ENCODE data around the gene OR8G1. TPM values are rescaled to one million over a fixed set of nuclear protein-coding genes. Genes with fewer than 3 reads are reported as not detected.

Gene OR8G1, protein sequence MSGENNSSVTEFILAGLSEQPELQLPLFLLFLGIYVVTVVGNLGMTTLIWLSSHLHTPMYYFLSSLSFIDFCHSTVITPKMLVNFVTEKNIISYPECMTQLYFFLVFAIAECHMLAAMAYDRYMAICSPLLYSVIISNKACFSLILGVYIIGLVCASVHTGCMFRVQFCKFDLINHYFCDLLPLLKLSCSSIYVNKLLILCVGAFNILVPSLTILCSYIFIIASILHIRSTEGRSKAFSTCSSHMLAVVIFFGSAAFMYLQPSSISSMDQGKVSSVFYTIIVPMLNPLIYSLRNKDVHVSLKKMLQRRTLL
- total RNA-seq, result not detected in 2 replicates

DNA sequence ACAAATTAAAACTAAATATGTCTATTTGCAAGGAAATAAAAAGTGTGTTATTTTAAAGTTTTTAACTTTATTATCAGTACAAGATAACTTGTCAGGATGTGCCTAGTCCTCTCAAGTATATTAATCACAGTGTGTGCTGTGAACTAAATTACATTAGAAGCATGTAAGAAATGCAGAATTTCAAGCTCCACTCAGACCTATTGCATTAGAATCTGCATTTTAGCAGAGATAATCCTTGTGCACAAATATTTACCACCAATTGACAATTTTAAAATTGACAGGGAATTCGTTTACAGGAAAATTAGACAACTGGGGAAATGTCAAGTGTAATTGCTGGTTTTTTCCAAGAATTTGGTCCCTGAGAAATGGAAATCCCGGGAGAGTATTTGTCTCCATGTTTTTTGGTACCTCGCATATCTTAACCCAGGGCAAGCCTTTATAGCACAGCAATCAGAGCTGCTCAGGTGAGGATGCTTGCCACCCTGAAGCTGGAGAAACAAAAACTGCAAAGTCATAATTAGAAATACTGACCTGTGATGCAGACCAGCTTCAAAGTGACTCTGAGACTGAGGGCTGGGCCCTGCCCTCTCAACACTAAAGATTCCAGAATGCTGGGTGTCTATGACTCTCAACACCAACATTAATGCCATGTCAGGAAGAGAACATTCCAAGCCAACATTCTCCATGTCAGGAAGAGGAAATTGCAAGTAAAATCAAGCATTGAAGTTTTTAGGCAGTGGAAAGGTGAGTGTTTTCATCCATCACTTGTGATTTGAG, at the start of gene OR8G1:
TSS of gene OR8G1 (plus strand) at position 475 of the 777 bp plus-strand sequence. CDS start 8,581 bp downstream, outside the sequence.

DNA sequence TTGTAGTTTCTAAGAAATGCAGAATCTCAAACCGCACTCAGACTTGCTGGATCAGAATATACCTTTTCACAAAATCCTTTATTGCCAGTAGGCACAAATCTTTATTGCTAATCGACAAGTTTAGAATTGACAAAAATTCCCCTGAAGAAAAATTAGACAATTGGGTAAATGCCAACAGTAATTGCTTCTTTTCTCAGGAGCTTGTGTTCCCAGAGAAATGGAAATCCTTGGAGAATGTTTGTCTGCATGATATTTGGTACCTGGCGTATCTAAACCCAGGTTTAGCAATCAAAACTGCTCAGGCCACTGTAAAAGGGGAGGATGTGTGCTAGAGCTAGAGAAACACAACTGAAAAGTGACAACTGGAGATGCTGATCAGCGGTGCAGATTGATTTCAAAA, 15.2 kb downstream of the OR8G1 start, which contains the start of gene OR8G5:
TSS of gene OR8G5 (plus strand) at position 301 of the 400 bp plus-strand sequence. CDS start 8,556 bp downstream, outside the sequence.

Other genes starting within 250 kb of the OR8G1 start
- gene OR10G6, start 245.9 kb upstream of the OR8G1 start, total RNA-seq, result not detected in 2 replicates
- gene OR10G4, start 228.1 kb upstream of the OR8G1 start, total RNA-seq, result not detected in 2 replicates
- not detected in 2 replicates for gene OR10G9, start 218.1 kb upstream of the OR8G1 start, total RNA-seq
- not detected in 2 replicates for gene OR10G8, start 214.3 kb upstream of the OR8G1 start, total RNA-seq
- not detected in 2 replicates for gene OR10G7, start 199.8 kb upstream of the OR8G1 start, total RNA-seq
- gene VWA5A, start 125.6 kb upstream of the OR8G1 start, total RNA-seq, result 3.1 and 16.7 TPM in 2 replicates
- not detected in 2 replicates for gene OR10D3, start 57.8 kb upstream of the OR8G1 start, total RNA-seq
- gene OR8G5, start 15.3 kb downstream of the OR8G1 start, total RNA-seq, result not detected in 2 replicates
- gene OR8D1, start 72.9 kb downstream of the OR8G1 start, total RNA-seq, result not detected in 2 replicates
- not detected in 2 replicates for gene OR8D2, start 79.1 kb downstream of the OR8G1 start, total RNA-seq
- not detected in 2 replicates for gene OR8B2, start 143.4 kb downstream of the OR8G1 start, total RNA-seq
- not detected in 2 replicates for gene OR8B3, start 157.9 kb downstream of the OR8G1 start, total RNA-seq
- not detected in 2 replicates for gene OR8B4, start 183.8 kb downstream of the OR8G1 start, total RNA-seq
- not detected in 2 replicates for gene OR8B8, start 204.6 kb downstream of the OR8G1 start, total RNA-seq